HepG2 (cell line): ENCODE measurements around the gene ZMIZ2. TPM values are rescaled to one million over a fixed set of nuclear protein-coding genes. Genes with fewer than 3 reads are reported as not detected.
A peak's percentile ranks its signal among the peaks of the same experiment; 100 is the strongest.

Source experiments
- ETV5 ChIP-seq: IDR thresholded peaks from 2 replicates; pipeline ENCODE4 v1.6.1; 2018; ENCODE audit warnings: missing biosample characterization, missing genetic modification reagents, inconsistent platforms, borderline replicate concordance
- FOXA3 ChIP-seq: IDR thresholded peaks from 2 replicates; pipeline ENCODE4 v1.6.1; 2016; ENCODE audit warnings: missing genetic modification reagents, missing compliant biosample characterization
- HDAC1 ChIP-seq: sonication (generic); formaldehyde crosslinking; IDR thresholded peaks from 2 replicates; pipeline ENCODE4 v1.5.1; 2020; ENCODE audit warnings: mild to moderate bottlenecking, missing genetic modification reagents
- MIXL1 ChIP-seq: IDR thresholded peaks from 2 replicates; pipeline ENCODE4 v1.6.1; 2016
- MZF1 ChIP-seq: sonication (generic); formaldehyde crosslinking; IDR thresholded peaks from 2 replicates; pipeline ENCODE4 v1.8.1; 2023; ENCODE audit warnings: mild to moderate bottlenecking, missing genetic modification reagents, borderline replicate concordance
- NCOA2 ChIP-seq: sonication (generic); formaldehyde crosslinking; IDR thresholded peaks from 2 replicates; pipeline ENCODE4 v1.8.0; 2022; ENCODE audit warnings: inconsistent platforms
- NFATC3 ChIP-seq: sonication (generic); formaldehyde crosslinking; IDR thresholded peaks from 2 replicates; pipeline ENCODE4 v1.5.1; 2020; ENCODE audit warnings: mild to moderate bottlenecking, missing genetic modification reagents
- REPIN1 ChIP-seq: sonication (generic); formaldehyde crosslinking; IDR thresholded peaks from 2 replicates; pipeline ENCODE4 v1.8.0; 2022; ENCODE audit warnings: missing genetic modification reagents, low read depth, mild to moderate bottlenecking, borderline replicate concordance
- TEAD3 ChIP-seq: optimal IDR thresholded peaks from 2 replicates; pipeline ENCODE3; 2016; ENCODE audit warnings: borderline replicate concordance
- ZFP1 ChIP-seq: IDR thresholded peaks from 2 replicates; pipeline ENCODE4 v1.6.1; 2016
- ZNF331 ChIP-seq: sonication (generic); formaldehyde crosslinking; IDR thresholded peaks from 2 replicates; pipeline ENCODE4 v1.4.0; 2020; ENCODE audit warnings: missing genetic modification reagents
- ZSCAN22 ChIP-seq: sonication (generic); formaldehyde crosslinking; IDR thresholded peaks from 2 replicates; pipeline ENCODE4 v1.4.0; 2020; ENCODE audit warnings: mild to moderate bottlenecking, missing genetic modification reagents
- polyA plus RNA-seq, 8 experiments: library from polyadenylated mRNA; depleted of rRNA in 3 of 8; stranded (reverse) in 7 of 8; unstranded in 1 of 8; fragments of >200 nt; fragmentation: Illumina TruSeq in 4 of 8; extraction: Trizol in 4 of 8; gene quantifications; 2 replicates each; pipeline versions ENCODE4 v1.2.1 to v1.2.3, GENCODE V29; 2011 to 2016; ENCODE audit warnings: low read depth in 4 of 8, missing spikeins in 1 of 8, mixed read lengths in 1 of 8; ENCODE audit not compliant: insufficient read depth in 1 of 8
- total RNA-seq, 5 experiments: library from RNA; depleted of rRNA; stranded (reverse); fragments of >200 nt; fragmentation: Illumina TruSeq; extraction: Trizol; gene quantifications; 2 replicates each; pipeline ENCODE4 v1.2.3, GENCODE V29; 2016; ENCODE audit warnings: low read depth in 1 of 5
- TF ChIP-seq, protein P1 (sequence below): sonication (generic); formaldehyde crosslinking; IDR thresholded peaks from 2 replicates; pipeline ENCODE4 v1.4.0; 2020; ENCODE audit warnings: missing genetic modification reagents, borderline replicate concordance
- TF ChIP-seq, protein P2 (sequence below): IDR thresholded peaks from 2 replicates; pipeline ENCODE4 v1.6.1; 2012; ENCODE audit warnings: inconsistent platforms
- TF ChIP-seq, protein P3 (sequence below): sonication (generic); formaldehyde crosslinking; IDR thresholded peaks from 2 replicates; pipeline ENCODE4 v1.5.0; 2020; ENCODE audit warnings: missing genetic modification reagents, mild to moderate bottlenecking, borderline replicate concordance
- TF ChIP-seq, protein P4 (sequence below), 2 experiments: IDR thresholded peaks; 2 replicates each; pipeline ENCODE4 v1.6.1; 2011 to 2012; ENCODE audit warnings: low read length in 2 of 2, borderline replicate concordance in 1 of 2, low read depth in 1 of 2, mild to moderate bottlenecking in 1 of 2, moderate library complexity in 1 of 2
- TF ChIP-seq, protein P5 (sequence below): sonication (generic); formaldehyde crosslinking; IDR thresholded peaks from 2 replicates; pipeline ENCODE4 v1.9.0; 2021; ENCODE audit warnings: missing genetic modification reagents, borderline replicate concordance
- TF ChIP-seq, protein P6 (sequence below): sonication (generic); formaldehyde crosslinking; IDR thresholded peaks from 2 replicates; pipeline ENCODE4 v1.4.0; 2020; ENCODE audit warnings: missing genetic modification reagents, mild to moderate bottlenecking, borderline replicate concordance

Gene ZMIZ2
- total and polyA plus RNA-seq, 2 of the 13 experiments (the other 11 are each of a cell fraction or from before 2014, with no cell fraction given) = 4.9 to 7.9 TPM

DNA sequence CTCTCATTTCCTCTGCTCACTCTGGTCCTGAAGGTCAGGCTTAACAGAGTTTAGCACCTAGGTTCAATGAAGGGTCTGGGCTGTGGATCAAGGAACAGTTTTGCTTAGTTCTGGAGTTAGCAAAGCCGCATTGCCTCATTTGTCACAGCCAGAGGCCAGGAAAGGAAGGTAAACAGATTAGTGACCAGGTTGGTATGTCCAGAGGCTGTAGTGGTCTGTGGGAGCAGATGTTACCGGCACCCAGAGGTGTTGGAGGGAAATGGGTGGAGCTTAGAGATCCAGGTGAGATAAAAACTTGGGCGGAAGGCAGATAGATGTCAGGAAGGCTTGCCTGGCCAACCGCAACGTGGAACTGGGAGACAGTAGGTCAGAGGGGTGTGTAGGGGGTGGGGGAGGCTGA, 36.6 kb upstream of the ZMIZ2 start (continued):
- TF ChIP-seq, protein P1, sequence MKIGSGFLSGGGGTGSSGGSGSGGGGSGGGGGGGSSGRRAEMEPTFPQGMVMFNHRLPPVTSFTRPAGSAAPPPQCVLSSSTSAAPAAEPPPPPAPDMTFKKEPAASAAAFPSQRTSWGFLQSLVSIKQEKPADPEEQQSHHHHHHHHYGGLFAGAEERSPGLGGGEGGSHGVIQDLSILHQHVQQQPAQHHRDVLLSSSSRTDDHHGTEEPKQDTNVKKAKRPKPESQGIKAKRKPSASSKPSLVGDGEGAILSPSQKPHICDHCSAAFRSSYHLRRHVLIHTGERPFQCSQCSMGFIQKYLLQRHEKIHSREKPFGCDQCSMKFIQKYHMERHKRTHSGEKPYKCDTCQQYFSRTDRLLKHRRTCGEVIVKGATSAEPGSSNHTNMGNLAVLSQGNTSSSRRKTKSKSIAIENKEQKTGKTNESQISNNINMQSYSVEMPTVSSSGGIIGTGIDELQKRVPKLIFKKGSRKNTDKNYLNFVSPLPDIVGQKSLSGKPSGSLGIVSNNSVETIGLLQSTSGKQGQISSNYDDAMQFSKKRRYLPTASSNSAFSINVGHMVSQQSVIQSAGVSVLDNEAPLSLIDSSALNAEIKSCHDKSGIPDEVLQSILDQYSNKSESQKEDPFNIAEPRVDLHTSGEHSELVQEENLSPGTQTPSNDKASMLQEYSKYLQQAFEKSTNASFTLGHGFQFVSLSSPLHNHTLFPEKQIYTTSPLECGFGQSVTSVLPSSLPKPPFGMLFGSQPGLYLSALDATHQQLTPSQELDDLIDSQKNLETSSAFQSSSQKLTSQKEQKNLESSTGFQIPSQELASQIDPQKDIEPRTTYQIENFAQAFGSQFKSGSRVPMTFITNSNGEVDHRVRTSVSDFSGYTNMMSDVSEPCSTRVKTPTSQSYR (CRISPR knock-in tag) = no peak
- TF ChIP-seq ZFP1 (CRISPR knock-in tag) (no peak), NCOA2 (CRISPR knock-in tag) (0 out of 2 replicates have a peak, but pooled peaks have one; percentile 29), ZNF331 (CRISPR knock-in tag) (peak; percentile 18; the same call in 1 of the 2 replicates), ZSCAN22 (no peak), NFATC3 (CRISPR knock-in tag) (no peak), FOXA3 (CRISPR knock-in tag) (peak; percentile 59; the same call in 1 of the 2 replicates), MIXL1 (no peak), REPIN1 (CRISPR knock-in tag) (no peak), HDAC1 (CRISPR knock-in tag) (0 out of 2 replicates have a peak, but pooled peaks have one; percentile 28), MZF1 (no peak), ETV5 (CRISPR knock-in tag) (peak; percentile 28; the same call in 1 of the 2 replicates), TEAD3 (CRISPR knock-in tag) (peak; percentile 83)
- TF ChIP-seq, protein P2, sequence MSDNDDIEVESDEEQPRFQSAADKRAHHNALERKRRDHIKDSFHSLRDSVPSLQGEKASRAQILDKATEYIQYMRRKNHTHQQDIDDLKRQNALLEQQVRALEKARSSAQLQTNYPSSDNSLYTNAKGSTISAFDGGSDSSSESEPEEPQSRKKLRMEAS = no peak
- TF ChIP-seq, protein P3, sequence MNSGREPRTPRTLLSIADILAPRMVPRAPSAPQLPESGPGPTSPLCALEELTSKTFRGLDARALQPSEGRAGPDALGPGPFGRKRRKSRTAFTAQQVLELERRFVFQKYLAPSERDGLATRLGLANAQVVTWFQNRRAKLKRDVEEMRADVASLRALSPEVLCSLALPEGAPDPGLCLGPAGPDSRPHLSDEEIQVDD = no peak
- TF ChIP-seq, protein P4, sequence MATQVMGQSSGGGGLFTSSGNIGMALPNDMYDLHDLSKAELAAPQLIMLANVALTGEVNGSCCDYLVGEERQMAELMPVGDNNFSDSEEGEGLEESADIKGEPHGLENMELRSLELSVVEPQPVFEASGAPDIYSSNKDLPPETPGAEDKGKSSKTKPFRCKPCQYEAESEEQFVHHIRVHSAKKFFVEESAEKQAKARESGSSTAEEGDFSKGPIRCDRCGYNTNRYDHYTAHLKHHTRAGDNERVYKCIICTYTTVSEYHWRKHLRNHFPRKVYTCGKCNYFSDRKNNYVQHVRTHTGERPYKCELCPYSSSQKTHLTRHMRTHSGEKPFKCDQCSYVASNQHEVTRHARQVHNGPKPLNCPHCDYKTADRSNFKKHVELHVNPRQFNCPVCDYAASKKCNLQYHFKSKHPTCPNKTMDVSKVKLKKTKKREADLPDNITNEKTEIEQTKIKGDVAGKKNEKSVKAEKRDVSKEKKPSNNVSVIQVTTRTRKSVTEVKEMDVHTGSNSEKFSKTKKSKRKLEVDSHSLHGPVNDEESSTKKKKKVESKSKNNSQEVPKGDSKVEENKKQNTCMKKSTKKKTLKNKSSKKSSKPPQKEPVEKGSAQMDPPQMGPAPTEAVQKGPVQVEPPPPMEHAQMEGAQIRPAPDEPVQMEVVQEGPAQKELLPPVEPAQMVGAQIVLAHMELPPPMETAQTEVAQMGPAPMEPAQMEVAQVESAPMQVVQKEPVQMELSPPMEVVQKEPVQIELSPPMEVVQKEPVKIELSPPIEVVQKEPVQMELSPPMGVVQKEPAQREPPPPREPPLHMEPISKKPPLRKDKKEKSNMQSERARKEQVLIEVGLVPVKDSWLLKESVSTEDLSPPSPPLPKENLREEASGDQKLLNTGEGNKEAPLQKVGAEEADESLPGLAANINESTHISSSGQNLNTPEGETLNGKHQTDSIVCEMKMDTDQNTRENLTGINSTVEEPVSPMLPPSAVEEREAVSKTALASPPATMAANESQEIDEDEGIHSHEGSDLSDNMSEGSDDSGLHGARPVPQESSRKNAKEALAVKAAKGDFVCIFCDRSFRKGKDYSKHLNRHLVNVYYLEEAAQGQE (IDR thresholded peaks at IDR 0.05; ENCODE audit: borderline replicate concordance in 1 of 2, low read depth in 1 of 2, low read length in 2 of 2) = no peak
- TF ChIP-seq, protein P5, sequence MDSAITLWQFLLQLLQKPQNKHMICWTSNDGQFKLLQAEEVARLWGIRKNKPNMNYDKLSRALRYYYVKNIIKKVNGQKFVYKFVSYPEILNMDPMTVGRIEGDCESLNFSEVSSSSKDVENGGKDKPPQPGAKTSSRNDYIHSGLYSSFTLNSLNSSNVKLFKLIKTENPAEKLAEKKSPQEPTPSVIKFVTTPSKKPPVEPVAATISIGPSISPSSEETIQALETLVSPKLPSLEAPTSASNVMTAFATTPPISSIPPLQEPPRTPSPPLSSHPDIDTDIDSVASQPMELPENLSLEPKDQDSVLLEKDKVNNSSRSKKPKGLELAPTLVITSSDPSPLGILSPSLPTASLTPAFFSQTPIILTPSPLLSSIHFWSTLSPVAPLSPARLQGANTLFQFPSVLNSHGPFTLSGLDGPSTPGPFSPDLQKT = no peak
- TF ChIP-seq, protein P6, sequence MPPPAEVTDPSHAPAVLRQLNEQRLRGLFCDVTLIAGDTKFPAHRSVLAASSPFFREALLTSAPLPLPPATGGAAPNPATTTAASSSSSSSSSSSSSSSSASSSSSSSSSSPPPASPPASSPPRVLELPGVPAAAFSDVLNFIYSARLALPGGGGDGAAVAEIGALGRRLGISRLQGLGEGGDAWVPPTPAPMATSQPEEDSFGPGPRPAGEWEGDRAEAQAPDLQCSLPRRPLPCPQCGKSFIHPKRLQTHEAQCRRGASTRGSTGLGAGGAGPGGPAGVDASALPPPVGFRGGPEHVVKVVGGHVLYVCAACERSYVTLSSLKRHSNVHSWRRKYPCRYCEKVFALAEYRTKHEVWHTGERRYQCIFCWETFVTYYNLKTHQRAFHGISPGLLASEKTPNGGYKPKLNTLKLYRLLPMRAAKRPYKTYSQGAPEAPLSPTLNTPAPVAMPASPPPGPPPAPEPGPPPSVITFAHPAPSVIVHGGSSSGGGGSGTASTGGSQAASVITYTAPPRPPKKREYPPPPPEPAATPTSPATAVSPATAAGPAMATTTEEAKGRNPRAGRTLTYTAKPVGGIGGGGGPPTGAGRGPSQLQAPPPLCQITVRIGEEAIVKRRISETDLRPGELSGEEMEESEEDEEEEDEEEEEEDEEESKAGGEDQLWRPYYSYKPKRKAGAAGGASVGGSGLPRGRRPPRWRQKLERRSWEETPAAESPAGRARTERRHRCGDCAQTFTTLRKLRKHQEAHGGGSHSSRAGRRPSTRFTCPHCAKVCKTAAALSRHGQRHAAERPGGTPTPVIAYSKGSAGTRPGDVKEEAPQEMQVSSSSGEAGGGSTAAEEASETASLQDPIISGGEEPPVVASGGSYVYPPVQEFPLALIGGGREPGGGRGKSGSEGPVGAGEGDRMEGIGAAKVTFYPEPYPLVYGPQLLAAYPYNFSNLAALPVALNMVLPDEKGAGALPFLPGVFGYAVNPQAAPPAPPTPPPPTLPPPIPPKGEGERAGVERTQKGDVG (CRISPR knock-in tag) = no peak
